GM18502 (cell line): ENCODE measurements around the gene TNFRSF6B.

ENCODE experiments used
- ATAC-seq: cut with Tn5 transposase; IDR thresholded peaks from one replicate; pipeline ENCODE4 v1.9.1; 2021; ENCODE audit warnings: mild to moderate bottlenecking; ENCODE audit not compliant: unreplicated experiment, poor library complexity

Gene TNFRSF6B

GRCh38 chr20:63745424-63745805 lies 49.0 kb downstream of the TNFRSF6B start:
- no peak for ATAC-seq

DNA sequence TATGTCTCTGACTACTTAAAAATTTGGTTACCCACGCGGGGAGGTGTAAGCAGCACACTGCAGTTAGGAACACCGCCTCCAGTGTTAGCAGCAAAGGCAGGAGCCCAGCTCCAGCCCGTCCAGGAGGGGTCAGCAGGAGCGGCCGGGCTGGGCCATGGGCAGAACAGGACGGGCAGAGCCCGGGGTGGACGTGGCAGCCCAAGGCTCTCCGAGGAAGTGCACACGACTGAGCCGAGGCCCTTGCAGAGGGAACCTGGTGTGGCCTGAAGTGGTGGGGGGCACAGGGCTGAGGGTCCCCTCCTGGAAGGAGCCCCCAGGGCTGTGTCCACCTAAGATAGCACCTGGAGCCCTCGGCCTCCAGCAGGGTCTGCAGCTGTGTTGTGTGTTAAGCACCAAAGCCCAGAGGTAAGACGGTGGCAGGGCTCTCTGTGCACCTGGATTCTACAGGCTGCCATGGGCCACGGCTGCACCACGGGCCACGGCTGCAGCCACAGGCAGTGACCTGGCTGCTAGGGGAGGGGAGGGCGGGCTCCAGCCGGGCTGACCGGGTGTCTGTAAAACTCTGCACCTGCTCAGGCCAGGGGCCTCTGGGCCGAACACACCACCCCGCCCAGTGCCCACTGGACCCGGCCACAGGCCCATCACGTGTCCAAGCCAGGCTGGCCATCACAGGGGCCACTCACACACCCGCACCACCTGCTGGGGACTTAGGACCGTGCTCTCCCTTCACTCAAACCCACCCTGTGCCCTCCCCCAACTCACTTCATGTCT lies 49.7 kb downstream of the TNFRSF6B start:
- ATAC-seq: no peak

- no peak for ATAC-seq
Measured at GRCh38 chr20:63746751-63747315, 50.4 kb downstream of the TNFRSF6B start.

DNA sequence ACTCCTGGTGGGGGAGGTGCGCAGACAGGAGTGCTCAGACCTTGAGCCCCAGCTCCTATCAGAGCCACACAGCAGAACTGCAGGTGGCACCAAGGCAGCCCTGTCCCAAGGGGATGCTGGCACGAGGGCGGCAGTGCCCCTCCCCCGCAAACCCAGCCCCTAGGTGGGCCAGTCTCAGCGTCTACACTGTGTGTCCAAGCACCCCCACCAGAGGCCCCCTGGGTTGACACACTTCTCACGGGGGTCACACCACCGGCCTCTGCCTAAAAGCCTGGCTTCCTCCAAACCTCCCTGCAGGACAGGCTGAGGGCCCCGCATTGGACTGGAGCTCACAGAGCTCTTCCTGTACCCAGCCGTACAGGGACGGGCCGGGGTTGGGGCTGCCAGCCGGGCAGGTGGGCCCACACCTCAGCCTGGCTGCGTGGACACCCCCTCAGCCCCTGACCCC lies 51.2 kb downstream of the TNFRSF6B start:
- no peak for ATAC-seq
